Endothelial cell of umbilical vein (primary cell): Measurements from ENCODE around the gene SORCS2.

Experiments used
- CTCF ChIP-seq, 2 donors: IDR thresholded peaks; 1 replicate in 1 of 2; 2 replicates in 1 of 2; pipeline ENCODE4 v1.5.1; 2011; ENCODE audit warnings: low read length in 2 of 2, mild to moderate bottlenecking in 2 of 2, moderate library complexity in 2 of 2, control low read depth in 1 of 2, inconsistent platforms in 1 of 2, low read depth in 1 of 2; ENCODE audit not compliant: insufficient read depth in 1 of 2; ENCODE audit errors: extremely low read depth in 1 of 2
- EZH2 ChIP-seq: IDR thresholded peaks from 2 replicates; pipeline ENCODE4 v1.6.1; 2012; ENCODE audit warnings: borderline replicate concordance, low read depth, mild to moderate bottlenecking, moderate library complexity, low read length, inconsistent platforms; ENCODE audit not compliant: severe bottlenecking
- GATA2 ChIP-seq: IDR thresholded peaks from 2 replicates; pipeline ENCODE4 v1.7.0; 2011; ENCODE audit warnings: low read depth, mild to moderate bottlenecking, moderate library complexity, mixed read lengths, low read length; ENCODE audit not compliant: insufficient read length, insufficient read depth
- POLR2A ChIP-seq: IDR thresholded peaks from 2 replicates; pipeline ENCODE4 v1.6.1; 2012; ENCODE audit warnings: low read depth, mild to moderate bottlenecking, control low read depth, low read length
- POLR2AphosphoS5 ChIP-seq: IDR thresholded peaks from 2 replicates; pipeline ENCODE4 v1.6.1; 2012; ENCODE audit warnings: low read depth, mild to moderate bottlenecking, control low read depth, low read length, moderate library complexity; ENCODE audit not compliant: insufficient read depth
- TF ChIP-seq, protein P1 (sequence below): IDR thresholded peaks from 2 replicates; pipeline ENCODE4 v1.6.1; 2011; ENCODE audit not compliant: insufficient read depth, insufficient read length

DNA sequence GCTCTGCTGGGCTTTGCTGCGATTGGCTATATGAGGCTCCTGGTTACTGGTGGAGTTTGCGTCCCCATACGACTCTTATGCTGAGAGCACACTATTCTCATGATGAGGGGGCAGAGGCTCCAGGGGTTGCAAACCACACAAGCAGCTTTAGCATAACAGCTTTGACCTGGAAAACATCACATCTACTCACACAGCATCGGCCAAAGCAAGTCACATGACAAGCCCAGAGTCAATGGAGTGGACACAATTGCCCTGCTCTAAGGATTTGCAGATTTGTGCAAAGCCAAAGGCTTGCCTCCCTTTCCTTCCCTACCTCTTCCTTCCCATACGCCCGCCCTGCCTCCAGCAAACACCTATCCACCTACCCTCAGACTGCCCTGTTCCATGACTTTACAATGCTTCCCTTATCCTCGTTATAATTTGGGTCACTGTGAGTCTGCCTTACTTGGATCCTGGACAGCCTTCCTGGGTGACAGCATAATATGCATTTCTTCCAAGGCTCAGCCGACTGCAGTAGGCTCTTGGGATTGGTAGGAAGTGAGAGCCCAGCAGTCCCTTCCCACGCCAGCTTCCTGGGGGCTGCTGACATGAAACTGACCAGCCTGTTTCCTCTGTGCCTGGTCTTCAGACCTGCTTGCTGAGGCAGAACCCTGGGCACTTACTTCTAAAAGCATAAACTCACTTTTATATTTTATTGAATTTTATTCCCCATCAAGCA lies 450.6 kb downstream of the SORCS2 start:
- TF ChIP-seq POLR2AphosphoS5 (no peak), CTCF (IDR thresholded peaks at IDR 0.05; ENCODE audit: extremely low read depth in 1 of 2, insufficient read depth in 1 of 2, low read depth in 1 of 2, low read length in 2 of 2) (no peak), POLR2A (no peak), EZH2 (no peak), GATA2 (no peak)
- TF ChIP-seq, protein P1, sequence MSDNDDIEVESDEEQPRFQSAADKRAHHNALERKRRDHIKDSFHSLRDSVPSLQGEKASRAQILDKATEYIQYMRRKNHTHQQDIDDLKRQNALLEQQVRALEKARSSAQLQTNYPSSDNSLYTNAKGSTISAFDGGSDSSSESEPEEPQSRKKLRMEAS, result no peak
